Measurements from ENCODE around the gene NMT1. TPM values are rescaled to one million over a fixed set of nuclear protein-coding genes. Genes with fewer than 3 reads are reported as not detected.

The NMT1 gene
- total and polyA plus RNA-seq, 10 donors = 37.5 to 108 (median 63.9) TPM

DNA sequence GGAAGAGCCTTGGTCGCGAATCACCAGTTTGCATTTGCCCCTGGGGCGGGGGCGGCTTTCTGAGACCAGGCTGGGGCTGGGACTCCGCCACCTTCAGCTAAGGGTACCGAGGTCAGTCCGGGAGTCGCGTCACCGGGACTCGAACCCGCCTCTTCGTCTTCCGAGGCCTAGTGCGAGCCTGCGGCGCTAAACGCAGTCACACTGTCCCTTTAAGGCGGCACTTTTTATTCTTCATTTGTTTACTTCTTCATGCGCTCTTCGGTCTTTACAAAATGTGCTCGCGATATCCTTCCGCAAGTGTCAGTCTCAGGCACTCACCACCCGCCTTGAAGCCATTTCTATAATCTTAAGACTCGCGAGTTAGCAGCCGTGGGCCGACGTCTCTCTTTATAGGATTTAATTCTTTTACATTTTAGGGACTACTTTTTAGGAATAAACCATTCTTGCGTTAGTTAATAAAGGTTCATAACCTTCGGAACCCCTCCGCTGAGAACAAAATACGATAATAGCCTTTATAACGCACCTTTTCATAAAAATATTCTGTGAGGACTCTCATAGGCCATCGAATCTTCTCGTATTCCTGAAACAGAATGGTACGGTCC is 86.6 kb downstream of the NMT1 start:
- intact Hi-C loops (cut with DNase I; ENCODE audit: low total_unique reads) = no loop called here
- Histone ChIP-seq H3K27ac (peak overlapping the region; percentile 95 to 100 (median 99)), H3K36me3 (peaks cover 0 to 6% (median 0%) of the 10 kb centered on the region in 6 donors), H3K9me3 (no peaks in the 10 kb centered on the region), H3K4me3 (peak overlapping the region; percentile 50 to 88 (median 68)), H3K4me1 (peaks cover 39 to 89% (median 66%) of the 10 kb centered on the region in 6 donors), H3K27me3 (replicated peaks in 1 of 7) (no peaks in the 10 kb centered on the region)
- WGBS, 5 donors = 0 to 1% (median 0%) methylated on average over 32 to 38 of the region's 38 CpGs
- TF ChIP-seq POLR2AphosphoS5 (IDR thresholded peaks at IDR 0.05) = peak; percentile 2 to 89 (median 71)
- TF ChIP-seq CTCF (IDR thresholded peaks at IDR 0.05 in 8 of 11, conservative IDR thresholded peaks at IDR 0.05 in 3 of 11) = peak in 2 of 11 experiments; percentile 0 to 12
- TF ChIP-seq POLR2A (IDR thresholded peaks at IDR 0.05) = peak in 2 of 3 donors; percentile 32 to 67
- peak; percentile 95 for DNase-seq

DNA sequence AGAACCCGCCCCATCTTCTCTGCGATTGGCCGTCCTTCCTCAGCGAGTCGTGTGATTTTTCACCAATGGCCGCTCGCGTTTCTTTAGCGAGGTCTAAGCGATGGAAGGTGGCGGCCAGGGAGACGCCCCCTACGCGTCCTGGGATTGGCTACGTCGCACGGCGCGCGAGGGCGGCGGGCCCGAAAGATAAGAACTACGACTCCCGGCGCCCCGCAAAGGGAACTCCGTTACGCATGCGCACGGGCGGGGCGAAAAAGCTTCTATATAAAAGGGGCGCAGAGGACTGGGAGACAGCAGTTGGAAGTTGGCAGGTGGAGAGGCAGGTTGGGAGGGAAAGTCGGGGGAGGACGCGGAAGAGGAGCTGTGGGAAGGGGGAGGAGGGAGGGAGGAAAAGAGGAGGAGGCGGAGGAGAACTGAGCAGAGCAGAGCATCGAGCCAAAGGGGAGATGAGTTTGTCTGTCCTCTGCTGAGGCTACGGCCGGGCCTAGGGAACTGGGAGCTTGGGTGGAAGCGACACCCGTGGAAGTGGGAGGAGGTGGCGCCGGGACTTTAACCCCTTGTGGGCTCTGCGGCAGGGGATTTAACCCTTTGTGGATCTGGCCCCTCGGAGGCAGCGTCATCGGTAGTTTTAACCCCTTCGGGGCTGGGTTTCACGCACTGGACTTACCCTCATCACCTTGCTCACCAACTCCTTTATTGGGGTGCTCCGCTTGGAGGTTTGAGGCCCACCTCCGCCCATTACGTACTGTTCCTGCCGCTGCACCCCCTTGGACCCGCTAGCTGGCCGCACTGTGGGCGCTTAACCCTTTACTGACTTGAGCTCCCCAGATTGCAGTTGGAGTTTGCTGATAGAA is 87.3 kb downstream of the NMT1 start, which contains the start of gene HEXIM1:
TSS of gene HEXIM1 (plus strand) at position 293 of the 854 bp plus-strand sequence. CDS start 716 bp downstream, outside the sequence.
- Histone ChIP-seq H3K4me1 (peaks cover 39 to 90% (median 65%) of the 10 kb centered on the region in 6 donors), H3K27me3 (replicated peaks in 1 of 7) (no peaks in the 10 kb centered on the region), H3K27ac (peak within 1 kb of the TSS; percentile 95 to 100 (median 99)), H3K9me3 (no peaks in the 10 kb centered on the region), H3K36me3 (peaks cover 0 to 9% (median 0%) of the 10 kb centered on the region in 6 donors), H3K4me3 (peak within 1 kb of the TSS; percentile 65 to 88 (median 72))
- DNase-seq = peak; percentile 99
- intact Hi-C loops (cut with DNase I; ENCODE audit: low total_unique reads) = no loop called here
- TF ChIP-seq CTCF (IDR thresholded peaks at IDR 0.05 in 8 of 11, conservative IDR thresholded peaks at IDR 0.05 in 3 of 11) (peak in 3 of 11 experiments; percentile 4 to 20 (median 18)), POLR2A (IDR thresholded peaks at IDR 0.05) (peak in 2 of 3 donors; percentile 99), POLR2AphosphoS5 (IDR thresholded peaks at IDR 0.05) (peak; percentile 99 to 100 (median 100))
- 0 to 1% (median 0%) methylated on average over 58 of the region's 58 CpGs for WGBS, 5 donors

DNA sequence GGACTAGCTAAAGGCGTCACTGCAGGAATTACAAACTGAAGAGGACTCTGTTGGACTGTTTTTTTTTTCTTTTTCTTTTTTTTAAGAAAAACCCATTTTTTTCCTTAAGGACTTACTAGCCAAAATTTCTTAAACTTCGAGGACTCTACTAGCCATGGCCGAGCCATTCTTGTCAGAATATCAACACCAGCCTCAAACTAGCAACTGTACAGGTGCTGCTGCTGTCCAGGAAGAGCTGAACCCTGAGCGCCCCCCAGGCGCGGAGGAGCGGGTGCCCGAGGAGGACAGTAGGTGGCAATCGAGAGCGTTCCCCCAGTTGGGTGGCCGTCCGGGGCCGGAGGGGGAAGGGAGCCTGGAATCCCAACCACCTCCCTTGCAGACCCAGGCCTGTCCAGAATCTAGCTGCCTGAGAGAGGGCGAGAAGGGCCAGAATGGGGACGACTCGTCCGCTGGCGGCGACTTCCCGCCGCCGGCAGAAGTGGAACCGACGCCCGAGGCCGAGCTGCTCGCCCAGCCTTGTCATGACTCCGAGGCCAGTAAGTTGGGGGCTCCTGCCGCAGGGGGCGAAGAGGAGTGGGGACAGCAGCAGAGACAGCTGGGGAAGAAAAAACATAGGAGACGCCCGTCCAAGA is 88.0 kb downstream of the NMT1 start:
- Histone ChIP-seq H3K27me3 (replicated peaks in 1 of 7) (no peaks in the 10 kb centered on the region), H3K4me1 (peaks cover 36 to 90% (median 60%) of the 10 kb centered on the region in 6 donors), H3K9me3 (no peaks in the 10 kb centered on the region), H3K4me3 (peak overlapping the region; percentile 65 to 88 (median 72)), H3K36me3 (peaks cover 0 to 9% (median 0%) of the 10 kb centered on the region in 6 donors), H3K27ac (peak overlapping the region; percentile 84 to 100 (median 99))
- WGBS, 5 donors = 0 to 1% (median 0%) methylated on average over 29 to 32 of the region's 32 CpGs
- DNase-seq = peak; percentile 96
- TF ChIP-seq POLR2AphosphoS5 (IDR thresholded peaks at IDR 0.05) (peak; percentile 71 to 85 (median 72)), CTCF (IDR thresholded peaks at IDR 0.05 in 8 of 11, conservative IDR thresholded peaks at IDR 0.05 in 3 of 11) (peak; percentile 38 to 94 (median 81)), POLR2A (IDR thresholded peaks at IDR 0.05) (peak in 1 of 3 donors; percentile 4)
- intact Hi-C loops (cut with DNase I; ENCODE audit: low total_unique reads) = no loop called here

Measured in spleen (tissue), 11 donors.